OCI-LY3 (cell line): ENCODE results near the gene ZNF319.

Experiments
- H2AFZ ChIP-seq: fragments of 200-600, 300-600 bp; shearing (Covaris generic); 2 replicates; pipeline ENCODE4 v1.6.0; 2014; ENCODE audit warnings: antibody characterized with exemption, low read depth, low read length
- H3K27ac ChIP-seq: fragments of 200-600, 300-600 bp; sonication (generic); 2 replicates; pipeline ENCODE4 v1.5.1; 2014; ENCODE audit warnings: mild to moderate bottlenecking, low read length, moderate library complexity, mixed read lengths
- H3K27me3 ChIP-seq: fragments of 200-600, 300-600 bp; sonication (generic); 2 replicates; pipeline ENCODE4 v1.6.1; 2014; ENCODE audit warnings: low read depth, low read length, mixed read lengths
- H3K36me3 ChIP-seq: fragments of 200-600, 300-600 bp; sonication (generic); replicated peaks from 2 replicates; pipeline ENCODE3; 2014; ENCODE audit warnings: low read depth, low read length, mixed read lengths
- H3K4me1 ChIP-seq: fragments of 300-600, 200-600 bp; sonication (generic); 2 replicates; pipeline ENCODE4 v1.6.1; 2014; ENCODE audit warnings: low read length, mixed read lengths
- H3K4me2 ChIP-seq: fragments of 200-600, 300-600 bp; sonication (generic); 2 replicates; pipeline ENCODE4 v1.6.1; 2014; ENCODE audit warnings: low read length, mixed read lengths
- H3K4me3 ChIP-seq: fragments of 300-600, 200-600 bp; sonication (generic); 2 replicates; pipeline ENCODE4 v1.5.1; 2014; ENCODE audit warnings: antibody characterized with exemption, mild to moderate bottlenecking, low read length, moderate library complexity
- H3K79me2 ChIP-seq: fragments of 300-600, 200-600 bp; shearing (Covaris generic); 2 replicates; pipeline ENCODE4 v1.6.1; 2014; ENCODE audit warnings: mild to moderate bottlenecking, low read length, mixed read lengths
- H3K9ac ChIP-seq: fragments of 300-600, 200-600 bp; shearing (Covaris generic); 2 replicates; pipeline ENCODE4 v1.6.0; 2014; ENCODE audit warnings: mild to moderate bottlenecking, low read length, moderate library complexity
- H3K9me3 ChIP-seq: fragments of 200-600, 300-600 bp; shearing (Covaris generic); 2 replicates; pipeline ENCODE4 v1.6.1; 2014; ENCODE audit warnings: low read length, mixed read lengths; ENCODE audit not compliant: insufficient read depth
- H4K20me1 ChIP-seq: fragments of 200-600, 300-600 bp; sonication (generic); 2 replicates; pipeline ENCODE4 v1.6.1; 2016; ENCODE audit warnings: low read length, mixed read lengths; ENCODE audit not compliant: insufficient read depth
- EZH2phosphoT487 ChIP-seq: fragments of 200-600 bp; shearing (Covaris generic); IDR thresholded peaks from 2 replicates; pipeline ENCODE4 v1.6.1; 2018; ENCODE audit warnings: antibody characterized with exemption, mixed run types, low read depth
- TF ChIP-seq, protein P1 (sequence below): fragments of 200-600, 300-600 bp; sonication (generic); IDR thresholded peaks from 2 replicates; pipeline ENCODE4 v1.5.1; 2014; ENCODE audit warnings: antibody characterized with exemption, low read length, low read depth

ZNF319 gene

DNA sequence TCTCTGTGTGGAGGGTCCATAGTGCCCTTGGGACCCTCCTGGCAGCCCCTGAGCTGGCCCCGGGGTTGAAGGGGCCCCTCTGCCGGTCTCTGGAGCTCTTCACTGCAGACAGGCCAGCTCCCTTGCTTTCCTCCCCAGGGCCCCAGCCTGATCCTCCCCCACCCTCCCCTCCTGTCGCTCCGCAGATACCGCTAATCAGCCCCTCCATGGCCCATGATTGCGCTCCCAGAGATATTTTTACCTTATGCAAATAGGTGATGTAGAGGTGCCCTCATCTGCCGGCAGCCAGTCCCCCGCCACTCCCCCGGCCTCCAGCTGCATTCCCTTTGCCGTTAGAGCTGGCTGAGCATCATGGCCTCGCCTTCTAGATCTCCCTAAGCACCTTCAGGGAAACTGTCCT lies 34.3 kb upstream of the ZNF319 start:
- no peak overlapping the region for H2AFZ ChIP-seq
- H4K20me1 ChIP-seq, result no peaks in the 10 kb centered on the region
- H3K9me3 ChIP-seq, result no peaks in the 10 kb centered on the region
- no peaks in the 10 kb centered on the region for H3K79me2 ChIP-seq
- peaks cover 8% of the 10 kb centered on the region for H3K4me1 ChIP-seq
- H3K4me3 ChIP-seq, result no peak overlapping the region
- H3K4me2 ChIP-seq, result peak overlapping the region; percentile 12; the same call in 1 of the 2 replicates
- no peak overlapping the region for H3K9ac ChIP-seq
- H3K27me3 ChIP-seq, result peaks cover 12% of the 10 kb centered on the region
- H3K27ac ChIP-seq, result no peak overlapping the region
- no peaks in the 10 kb centered on the region for H3K36me3 ChIP-seq
- TF ChIP-seq, protein P1, sequence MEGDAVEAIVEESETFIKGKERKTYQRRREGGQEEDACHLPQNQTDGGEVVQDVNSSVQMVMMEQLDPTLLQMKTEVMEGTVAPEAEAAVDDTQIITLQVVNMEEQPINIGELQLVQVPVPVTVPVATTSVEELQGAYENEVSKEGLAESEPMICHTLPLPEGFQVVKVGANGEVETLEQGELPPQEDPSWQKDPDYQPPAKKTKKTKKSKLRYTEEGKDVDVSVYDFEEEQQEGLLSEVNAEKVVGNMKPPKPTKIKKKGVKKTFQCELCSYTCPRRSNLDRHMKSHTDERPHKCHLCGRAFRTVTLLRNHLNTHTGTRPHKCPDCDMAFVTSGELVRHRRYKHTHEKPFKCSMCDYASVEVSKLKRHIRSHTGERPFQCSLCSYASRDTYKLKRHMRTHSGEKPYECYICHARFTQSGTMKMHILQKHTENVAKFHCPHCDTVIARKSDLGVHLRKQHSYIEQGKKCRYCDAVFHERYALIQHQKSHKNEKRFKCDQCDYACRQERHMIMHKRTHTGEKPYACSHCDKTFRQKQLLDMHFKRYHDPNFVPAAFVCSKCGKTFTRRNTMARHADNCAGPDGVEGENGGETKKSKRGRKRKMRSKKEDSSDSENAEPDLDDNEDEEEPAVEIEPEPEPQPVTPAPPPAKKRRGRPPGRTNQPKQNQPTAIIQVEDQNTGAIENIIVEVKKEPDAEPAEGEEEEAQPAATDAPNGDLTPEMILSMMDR, result no peak
- no peak for TF ChIP-seq EZH2phosphoT487

DNA sequence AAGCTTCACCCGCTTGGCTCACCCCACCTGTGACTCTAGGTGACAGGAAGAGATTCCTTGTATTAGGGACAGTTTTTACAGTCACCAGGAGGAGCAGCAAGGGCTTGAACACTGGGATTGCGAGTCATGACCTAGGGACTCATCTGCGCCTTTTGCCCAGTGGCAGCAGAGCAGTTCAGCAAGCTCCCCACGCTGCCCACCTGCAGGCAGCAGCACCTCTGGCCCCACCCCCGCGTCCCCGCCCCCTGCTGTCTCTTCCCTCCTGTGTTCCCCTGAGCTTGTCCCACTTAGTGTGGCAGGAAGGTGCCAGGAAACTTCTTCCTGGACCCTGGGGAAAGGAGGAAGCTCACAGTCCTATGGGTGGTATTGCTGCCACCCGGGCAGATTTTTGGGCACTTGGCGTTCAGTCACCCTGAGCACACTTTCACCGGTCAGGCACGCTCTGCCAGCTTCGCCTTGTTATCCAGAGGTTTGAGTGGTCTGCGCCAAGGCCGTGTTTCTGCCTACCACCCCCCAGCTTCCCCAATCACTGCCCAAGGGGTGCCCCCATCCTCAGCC lies 33.7 kb upstream of the ZNF319 start:
- Histone ChIP-seq H4K20me1 (no peaks in the 10 kb centered on the region), H3K4me1 (peaks cover 8% of the 10 kb centered on the region), H3K79me2 (no peaks in the 10 kb centered on the region), H3K36me3 (no peaks in the 10 kb centered on the region), H3K9me3 (no peaks in the 10 kb centered on the region), H3K4me2 (0 out of 2 replicates have a peak overlapping the region, but pooled peaks have one; percentile 12), H3K27me3 (peaks cover 12% of the 10 kb centered on the region), H3K9ac (no peak overlapping the region), H3K4me3 (no peak overlapping the region), H3K27ac (no peak overlapping the region), H2AFZ (no peak overlapping the region)
- TF ChIP-seq EZH2phosphoT487, result no peak
- TF ChIP-seq, protein P1, result no peak

DNA sequence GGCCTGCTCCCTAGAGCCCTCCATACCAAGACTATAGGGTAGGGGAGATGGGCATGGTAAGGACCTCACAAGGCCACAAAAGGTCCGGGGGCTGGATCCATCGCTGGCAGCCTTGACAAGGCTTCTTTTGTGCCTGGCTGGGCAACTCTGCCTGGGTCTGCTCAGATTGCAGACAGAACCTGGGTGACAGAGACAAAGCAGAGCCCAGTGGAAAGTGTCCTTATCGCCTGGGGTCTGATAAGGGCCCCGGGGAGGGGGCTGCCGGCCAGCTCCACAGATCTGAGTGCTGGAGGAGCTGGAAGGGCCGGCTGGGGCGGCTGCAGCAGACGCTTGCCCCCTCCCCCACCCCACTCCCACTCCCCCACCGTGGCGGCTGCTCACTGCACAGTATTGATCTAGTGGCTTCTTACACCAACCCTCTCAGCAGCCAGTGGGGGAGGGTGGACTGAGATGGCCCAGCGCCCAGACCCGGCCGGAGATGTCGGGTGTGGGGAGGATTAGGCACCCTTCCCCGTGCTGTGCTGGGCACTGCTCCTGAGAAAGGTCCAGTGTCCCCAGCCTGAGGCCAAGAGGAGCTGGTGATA lies 32.3 kb upstream of the ZNF319 start:
- peaks cover 8% of the 10 kb centered on the region for H3K4me1 ChIP-seq
- H3K79me2 ChIP-seq, result no peaks in the 10 kb centered on the region
- H3K9me3 ChIP-seq, result no peaks in the 10 kb centered on the region
- H3K4me3 ChIP-seq, result no peak overlapping the region
- H3K4me2 ChIP-seq, result no peak overlapping the region
- no peak overlapping the region for H3K9ac ChIP-seq
- H2AFZ ChIP-seq, result no peak overlapping the region
- H3K27ac ChIP-seq, result no peak overlapping the region
- TF ChIP-seq, protein P1, result no peak
- no peak for TF ChIP-seq EZH2phosphoT487
- no peaks in the 10 kb centered on the region for H3K36me3 ChIP-seq
- H4K20me1 ChIP-seq, result no peaks in the 10 kb centered on the region
- H3K27me3 ChIP-seq, result peaks cover 12% of the 10 kb centered on the region

GRCh38 chr16:58031016-58031800 lies 30.7 kb upstream of the ZNF319 start:
- Histone ChIP-seq H2AFZ (no peak overlapping the region), H4K20me1 (no peaks in the 10 kb centered on the region; the same call in 1 of the 2 replicates), H3K27me3 (peaks cover 14% of the 10 kb centered on the region), H3K4me3 (no peak overlapping the region), H3K79me2 (no peaks in the 10 kb centered on the region), H3K4me1 (peaks cover 8% of the 10 kb centered on the region), H3K36me3 (no peaks in the 10 kb centered on the region), H3K9ac (no peak overlapping the region), H3K9me3 (no peaks in the 10 kb centered on the region), H3K4me2 (no peak overlapping the region), H3K27ac (no peak overlapping the region)
- no peak for TF ChIP-seq EZH2phosphoT487
- TF ChIP-seq, protein P1, result no peak
